Suprapubic skin (tissue), 4 donors: Measurements from ENCODE around the gene PDE7B. TPM values are rescaled to one million over a fixed set of nuclear protein-coding genes. Genes with fewer than 3 reads are reported as not detected.

Experiments used
- DNase-seq, 2 donors: peaks; one replicate each; pipeline ENCODE4 v3.0.0-alpha.2; 2019; ENCODE audit warnings: low spot score in 2 of 2
- H3K27ac ChIP-seq: fragments of 200-600 bp; sonication (generic); one replicate; pipeline ENCODE4 v1.5.1; 2019
- H3K27me3 ChIP-seq: fragments of 200-600 bp; sonication (generic); one replicate; pipeline ENCODE4 v1.5.1; 2019
- H3K36me3 ChIP-seq: fragments of 200-600 bp; sonication (generic); one replicate; pipeline ENCODE4 v1.5.1; 2019
- H3K4me1 ChIP-seq: fragments of 200-600 bp; sonication (generic); one replicate; pipeline ENCODE4 v1.5.1; 2019
- H3K4me3 ChIP-seq: fragments of 200-600 bp; sonication (generic); one replicate; pipeline ENCODE4 v1.5.1; 2019; ENCODE audit warnings: mild to moderate bottlenecking
- H3K9me3 ChIP-seq: fragments of 200-600 bp; sonication (generic); one replicate; pipeline ENCODE4 v1.5.1; 2019
- EP300 ChIP-seq: sonication (generic); formaldehyde crosslinking; IDR thresholded peaks from one replicate; pipeline ENCODE4 v1.6.1; 2017; ENCODE audit warnings: antibody characterized with exemption
- POLR2A ChIP-seq, 2 donors: fragments of 450-650 bp; IDR thresholded peaks; one replicate each; pipeline ENCODE4 v1.6.1; 2017; ENCODE audit warnings: antibody characterized with exemption in 2 of 2, mild to moderate bottlenecking in 2 of 2, moderate library complexity in 2 of 2
- POLR2AphosphoS5 ChIP-seq, 3 donors: sonication (generic); formaldehyde crosslinking; IDR thresholded peaks; one replicate each; pipeline ENCODE4 v1.6.1; 2017; ENCODE audit warnings: antibody characterized with exemption in 3 of 3
- WGBS: methylation state at CpG from one replicate; pipeline ENCODE4 v1.1.5; 2018; 5-methylcytosine and 5-hydroxymethylcytosine counted together
- total RNA-seq, 4 donors: library from RNA; depleted of rRNA; stranded (reverse); fragments of >200 nt; gene quantifications; one replicate each; pipeline ENCODE4 v1.1.0, GENCODE V29; 2016
- TF ChIP-seq, protein P1 (sequence below), 2 donors: fragments of 200-600 bp in 1 of 2; fragments of 450-650 bp in 1 of 2; sonication (generic) in 1 of 2; IDR thresholded peaks; one replicate each; pipeline ENCODE4 v1.5.1; 2016 to 2019; ENCODE audit warnings: antibody characterized with exemption in 2 of 2, mild to moderate bottlenecking in 1 of 2, moderate library complexity in 1 of 2

Gene PDE7B
- total RNA-seq, 4 donors from 2014 or later: 0.26 to 1.2 (median 0.62) TPM

DNA sequence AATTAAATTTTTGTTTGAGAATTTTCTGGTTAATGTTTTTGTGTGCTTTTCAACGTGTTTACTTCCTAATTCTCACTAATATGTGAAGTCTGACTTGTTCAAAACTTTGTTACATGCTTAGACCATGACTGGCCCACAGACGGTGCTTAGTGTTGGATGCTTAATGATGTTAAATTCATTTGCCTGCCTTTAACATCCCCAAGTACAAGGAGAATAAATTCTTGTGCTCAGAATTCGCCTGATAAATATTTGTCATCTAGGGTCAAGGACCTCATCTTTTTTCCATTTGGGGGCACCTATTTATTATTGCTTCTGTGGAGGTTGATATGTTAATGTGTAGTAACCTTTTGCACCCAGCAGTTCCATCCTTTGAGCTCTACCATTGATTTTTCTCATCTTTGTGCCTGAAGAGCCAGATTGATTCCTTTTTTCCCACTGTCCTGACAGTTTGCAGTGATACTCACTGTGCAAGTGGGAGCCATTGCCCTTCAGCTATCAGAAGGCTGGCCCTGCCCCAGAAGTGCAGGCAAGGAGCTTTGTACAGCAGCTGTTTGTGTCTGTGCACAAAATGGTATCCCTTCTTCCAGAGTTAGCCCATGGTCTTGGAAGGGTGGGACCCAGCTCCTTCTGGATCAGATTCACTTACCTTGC, 170.8 kb downstream of the PDE7B start:
- Histone ChIP-seq H3K9me3 (no peaks in the 10 kb centered on the region), H3K27me3 (no peaks in the 10 kb centered on the region), H3K36me3 (no peaks in the 10 kb centered on the region), H3K4me1 (no peaks in the 10 kb centered on the region), H3K27ac (no peak overlapping the region), H3K4me3 (no peak overlapping the region)
- DNase-seq: no peak
- WGBS: 90% methylated on average over 3 of the region's 3 CpGs
- no peak for TF ChIP-seq POLR2A (IDR thresholded peaks at IDR 0.05)
- TF ChIP-seq, protein P1, sequence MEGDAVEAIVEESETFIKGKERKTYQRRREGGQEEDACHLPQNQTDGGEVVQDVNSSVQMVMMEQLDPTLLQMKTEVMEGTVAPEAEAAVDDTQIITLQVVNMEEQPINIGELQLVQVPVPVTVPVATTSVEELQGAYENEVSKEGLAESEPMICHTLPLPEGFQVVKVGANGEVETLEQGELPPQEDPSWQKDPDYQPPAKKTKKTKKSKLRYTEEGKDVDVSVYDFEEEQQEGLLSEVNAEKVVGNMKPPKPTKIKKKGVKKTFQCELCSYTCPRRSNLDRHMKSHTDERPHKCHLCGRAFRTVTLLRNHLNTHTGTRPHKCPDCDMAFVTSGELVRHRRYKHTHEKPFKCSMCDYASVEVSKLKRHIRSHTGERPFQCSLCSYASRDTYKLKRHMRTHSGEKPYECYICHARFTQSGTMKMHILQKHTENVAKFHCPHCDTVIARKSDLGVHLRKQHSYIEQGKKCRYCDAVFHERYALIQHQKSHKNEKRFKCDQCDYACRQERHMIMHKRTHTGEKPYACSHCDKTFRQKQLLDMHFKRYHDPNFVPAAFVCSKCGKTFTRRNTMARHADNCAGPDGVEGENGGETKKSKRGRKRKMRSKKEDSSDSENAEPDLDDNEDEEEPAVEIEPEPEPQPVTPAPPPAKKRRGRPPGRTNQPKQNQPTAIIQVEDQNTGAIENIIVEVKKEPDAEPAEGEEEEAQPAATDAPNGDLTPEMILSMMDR (IDR thresholded peaks at IDR 0.05): no peak
- no peak for TF ChIP-seq EP300
- TF ChIP-seq POLR2AphosphoS5 (IDR thresholded peaks at IDR 0.05): no peak

DNA sequence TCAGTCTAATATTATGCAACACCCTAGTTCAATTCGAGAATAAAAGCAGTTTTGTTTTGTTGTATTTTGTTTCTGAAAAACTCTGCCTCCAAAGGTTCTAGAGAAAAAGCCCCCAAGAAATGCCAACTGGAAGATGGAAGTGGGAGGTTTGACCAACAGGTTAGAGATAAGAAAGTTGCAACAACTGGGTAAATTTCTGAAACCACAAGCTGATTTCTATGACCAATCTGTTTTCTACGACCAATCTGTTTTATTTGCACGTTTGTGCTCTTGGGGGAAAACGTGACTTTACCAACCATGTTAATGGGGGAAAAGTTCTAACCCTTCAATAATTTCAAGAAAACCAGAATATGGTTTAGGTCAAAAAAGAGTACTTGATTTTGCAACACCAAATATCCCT, 173.2 kb downstream of the PDE7B start:
- Histone ChIP-seq H3K4me1 (no peaks in the 10 kb centered on the region), H3K36me3 (no peaks in the 10 kb centered on the region), H3K27me3 (no peaks in the 10 kb centered on the region), H3K4me3 (no peak overlapping the region), H3K9me3 (no peaks in the 10 kb centered on the region), H3K27ac (no peak overlapping the region)
- 82% methylated on average over 4 of the region's 4 CpGs for WGBS
- TF ChIP-seq EP300: no peak
- TF ChIP-seq, protein P1 (IDR thresholded peaks at IDR 0.05): no peak
- DNase-seq: no peak

DNA sequence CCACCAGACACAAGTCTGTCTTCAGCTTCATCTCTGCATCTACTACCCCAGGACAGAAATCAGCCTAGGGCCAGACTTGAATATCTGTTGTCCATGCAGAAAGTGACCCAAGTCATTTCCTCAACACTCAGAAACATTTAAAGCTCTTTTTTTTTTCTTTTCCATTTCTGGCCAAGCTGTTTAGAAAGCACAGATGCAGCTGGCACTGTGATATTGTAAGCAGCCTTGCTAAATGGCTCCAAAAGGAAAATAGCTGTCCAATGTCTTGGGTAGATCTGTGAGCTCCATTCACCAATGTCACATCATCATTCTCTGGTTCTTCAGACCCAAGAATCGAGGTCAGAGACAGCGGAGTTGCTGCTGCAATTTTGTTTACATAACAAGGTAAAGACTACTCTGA, 174.2 kb downstream of the PDE7B start:
- Histone ChIP-seq H3K4me3 (no peak overlapping the region), H3K27ac (no peak overlapping the region), H3K9me3 (no peaks in the 10 kb centered on the region), H3K4me1 (no peaks in the 10 kb centered on the region), H3K36me3 (no peaks in the 10 kb centered on the region), H3K27me3 (no peaks in the 10 kb centered on the region)
- TF ChIP-seq, protein P1 (IDR thresholded peaks at IDR 0.05): no peak
- TF ChIP-seq POLR2A (IDR thresholded peaks at IDR 0.05) (no peak), EP300 (no peak), POLR2AphosphoS5 (IDR thresholded peaks at IDR 0.05) (no peak)
- 66% methylated on average over 2 of the region's 2 CpGs for WGBS
- no peak for DNase-seq

DNA sequence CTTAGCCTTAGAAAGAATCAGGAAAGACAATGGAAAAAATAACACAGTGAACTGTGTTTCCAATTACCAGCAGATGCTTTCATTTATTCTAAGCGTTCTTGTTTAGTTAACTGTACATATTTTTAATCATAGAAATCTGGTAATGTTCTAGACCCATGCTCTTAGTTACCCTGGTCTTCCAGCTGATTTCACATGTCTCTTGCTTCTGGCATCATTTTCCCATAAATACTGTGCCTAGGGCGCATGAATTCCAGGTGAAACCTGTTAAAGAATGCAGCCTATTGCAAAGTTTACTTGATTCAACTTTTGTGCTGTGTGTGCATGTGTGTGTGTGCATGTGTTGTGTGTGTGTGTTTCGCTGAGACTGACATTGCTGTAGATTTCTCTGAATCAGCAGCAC, 178.6 kb downstream of the PDE7B start:
- 46% methylated on average over 3 of the region's 3 CpGs for WGBS

DNA sequence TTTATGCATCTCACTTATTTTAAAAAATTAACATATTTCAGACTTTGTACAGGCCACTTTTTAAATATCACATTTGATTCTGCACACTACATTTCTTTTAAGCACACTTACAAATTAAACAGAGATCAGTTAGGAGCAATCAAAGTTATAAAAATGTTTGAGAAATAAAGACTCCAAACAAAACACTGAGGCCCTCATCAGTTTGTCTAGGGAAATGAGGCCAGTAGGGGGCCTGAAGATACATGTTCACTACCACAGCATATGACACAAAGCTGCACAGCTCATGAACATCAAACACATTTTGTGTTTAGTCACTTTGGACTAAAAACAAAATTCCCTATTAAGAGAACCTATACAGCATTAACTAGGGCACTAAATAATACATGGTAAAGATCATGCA, 180.5 kb downstream of the PDE7B start:
- Histone ChIP-seq H3K36me3 (no peaks in the 10 kb centered on the region), H3K4me1 (peaks cover 7% of the 10 kb centered on the region), H3K4me3 (no peak overlapping the region), H3K27me3 (no peaks in the 10 kb centered on the region), H3K9me3 (no peaks in the 10 kb centered on the region), H3K27ac (no peak overlapping the region)
- DNase-seq: no peak
- TF ChIP-seq, protein P1 (IDR thresholded peaks at IDR 0.05): peak in 1 of 2 donors; percentile 11
- no peak for TF ChIP-seq EP300

More for the DNA sequence above, 178.6 kb downstream of the PDE7B start:
- DNase-seq: no peak
- TF ChIP-seq POLR2AphosphoS5 (IDR thresholded peaks at IDR 0.05) (no peak), EP300 (no peak), POLR2A (IDR thresholded peaks at IDR 0.05) (no peak)
- TF ChIP-seq, protein P1 (IDR thresholded peaks at IDR 0.05): no peak
- no peak overlapping the region for H3K4me3 ChIP-seq
- no peaks in the 10 kb centered on the region for H3K9me3 ChIP-seq
- H3K4me1 ChIP-seq: no peaks in the 10 kb centered on the region
- H3K36me3 ChIP-seq: no peaks in the 10 kb centered on the region
- no peaks in the 10 kb centered on the region for H3K27me3 ChIP-seq
- no peak overlapping the region for H3K27ac ChIP-seq
